ENCODE data around the gene FGF14.

DNA sequence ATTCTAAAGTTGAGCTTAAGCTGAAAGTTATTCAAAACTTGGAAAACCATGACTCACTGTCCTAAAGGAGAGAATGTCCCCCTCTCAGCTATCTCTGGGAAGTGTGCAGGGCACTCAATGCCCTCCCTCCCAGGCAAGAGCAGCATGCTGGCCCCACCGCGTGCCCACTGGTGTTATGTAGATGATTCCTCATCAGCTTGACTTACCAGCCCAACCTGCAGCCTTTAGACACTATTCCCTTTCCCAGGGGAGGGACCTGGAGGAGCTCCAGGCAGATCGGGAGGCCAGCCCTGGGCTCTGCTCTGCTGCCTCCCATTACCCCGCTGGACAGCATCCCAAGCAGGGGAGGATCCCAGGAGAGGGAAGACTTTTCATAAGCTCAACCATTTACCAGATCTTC is 124.6 kb downstream of the FGF14 start:
- TF ChIP-seq, protein P1, sequence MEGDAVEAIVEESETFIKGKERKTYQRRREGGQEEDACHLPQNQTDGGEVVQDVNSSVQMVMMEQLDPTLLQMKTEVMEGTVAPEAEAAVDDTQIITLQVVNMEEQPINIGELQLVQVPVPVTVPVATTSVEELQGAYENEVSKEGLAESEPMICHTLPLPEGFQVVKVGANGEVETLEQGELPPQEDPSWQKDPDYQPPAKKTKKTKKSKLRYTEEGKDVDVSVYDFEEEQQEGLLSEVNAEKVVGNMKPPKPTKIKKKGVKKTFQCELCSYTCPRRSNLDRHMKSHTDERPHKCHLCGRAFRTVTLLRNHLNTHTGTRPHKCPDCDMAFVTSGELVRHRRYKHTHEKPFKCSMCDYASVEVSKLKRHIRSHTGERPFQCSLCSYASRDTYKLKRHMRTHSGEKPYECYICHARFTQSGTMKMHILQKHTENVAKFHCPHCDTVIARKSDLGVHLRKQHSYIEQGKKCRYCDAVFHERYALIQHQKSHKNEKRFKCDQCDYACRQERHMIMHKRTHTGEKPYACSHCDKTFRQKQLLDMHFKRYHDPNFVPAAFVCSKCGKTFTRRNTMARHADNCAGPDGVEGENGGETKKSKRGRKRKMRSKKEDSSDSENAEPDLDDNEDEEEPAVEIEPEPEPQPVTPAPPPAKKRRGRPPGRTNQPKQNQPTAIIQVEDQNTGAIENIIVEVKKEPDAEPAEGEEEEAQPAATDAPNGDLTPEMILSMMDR (IDR thresholded peaks at IDR 0.05; ENCODE audit: poor library complexity): no peak
- no peak for TF ChIP-seq EZH2 (IDR thresholded peaks at IDR 0.05; ENCODE audit: borderline replicate concordance)
